Spleen (tissue), 11 donors: ENCODE results near the gene C3orf52. TPM values are rescaled to one million over a fixed set of nuclear protein-coding genes. Genes with fewer than 3 reads are reported as not detected.

Experiments
- DNase-seq: peaks from one replicate; pipeline ENCODE4 v3.0.0-alpha.2; 2020
- H3K27ac ChIP-seq, 8 donors: fragments of 200-600 bp; sonication (generic) in 7 of 8; 1 replicate in 4 of 8; 2 replicates in 4 of 8; pipeline versions ENCODE4 v1.5.0 to v1.8.0; 2016 to 2021; ENCODE audit warnings: inconsistent platforms in 4 of 8, mild to moderate bottlenecking in 4 of 8, moderate library complexity in 1 of 8
- H3K27me3 ChIP-seq, 7 donors: fragments of 200-600 bp; sonication (generic) in 6 of 7; replicated peaks in 1 of 7; 1 replicate in 4 of 7; 2 replicates in 3 of 7; pipeline versions ENCODE4 v1.5.0 to v1.8.0; 2016 to 2021; ENCODE audit warnings: inconsistent platforms in 3 of 7, mild to moderate bottlenecking in 1 of 7
- H3K36me3 ChIP-seq, 6 donors: fragments of 200-600 bp; sonication (generic) in 5 of 6; 1 replicate in 4 of 6; 2 replicates in 2 of 6; pipeline versions ENCODE4 v1.5.0 to v1.8.0; 2016 to 2021; ENCODE audit warnings: inconsistent platforms in 2 of 6
- H3K4me1 ChIP-seq, 6 donors: fragments of 200-600 bp; sonication (generic) in 5 of 6; 1 replicate in 3 of 6; 2 replicates in 3 of 6; pipeline versions ENCODE4 v1.5.0 to v1.8.0; 2016 to 2021; ENCODE audit warnings: inconsistent platforms in 3 of 6
- H3K4me3 ChIP-seq, 8 donors: fragments of 200-600 bp; sonication (generic) in 7 of 8; 1 replicate in 4 of 8; 2 replicates in 4 of 8; pipeline versions ENCODE4 v1.5.0 to v1.8.0; 2016 to 2021; ENCODE audit warnings: inconsistent platforms in 4 of 8, mild to moderate bottlenecking in 4 of 8, moderate library complexity in 2 of 8
- H3K9me3 ChIP-seq, 8 donors: fragments of 200-600 bp; sonication (generic) in 7 of 8; 1 replicate in 4 of 8; 2 replicates in 4 of 8; pipeline versions ENCODE4 v1.5.0 to v1.8.0; 2016 to 2021; ENCODE audit warnings: inconsistent platforms in 4 of 8
- CTCF ChIP-seq, 11 experiments: fragments of 200-600 bp in 7 of 11; fragments of 450-650 bp in 4 of 11; sonication (generic) in 4 of 11; IDR thresholded peaks in 8 of 11; conservative IDR thresholded peaks in 3 of 11; 1 replicate in 7 of 11; 2 replicates in 4 of 11; pipeline versions ENCODE4 v1.4.0 to v1.8.0; 2016 to 2021; ENCODE audit warnings: antibody characterized with exemption in 11 of 11, inconsistent platforms in 4 of 11, mild to moderate bottlenecking in 1 of 11
- POLR2A ChIP-seq, 3 donors: fragments of 450-650 bp; IDR thresholded peaks; one replicate each; pipeline ENCODE4 v1.5.1; 2017; ENCODE audit warnings: antibody characterized with exemption in 3 of 3, mild to moderate bottlenecking in 1 of 3
- POLR2AphosphoS5 ChIP-seq, 3 donors: sonication (generic); formaldehyde crosslinking; IDR thresholded peaks; one replicate each; pipeline ENCODE4 v1.5.1; 2017; ENCODE audit warnings: antibody characterized with exemption in 3 of 3
- WGBS, 5 donors: extraction: QIAGEN DNeasy Blood & Tissue Kit in 3 of 5; methylation state at CpG; one replicate each; pipeline versions ENCODE4 v1.1.5 to v1.1.7; 2013 to 2018; 5-methylcytosine and 5-hydroxymethylcytosine counted together
- intact Hi-C: fragments of 100-400 bp; cut with DNase I; formaldehyde crosslinking; loops from one replicate; pipeline ENCODE4 v1.15.0; 2023; ENCODE audit warnings: low total_unique reads
- polyA plus RNA-seq, 3 donors: library from polyadenylated mRNA; stranded (reverse); fragments of 200-250 nt; gene quantifications; one replicate each; pipeline ENCODE4 v1.2.1, GENCODE V29; 2013
- total RNA-seq, 7 donors: library from RNA; depleted of rRNA in 3 of 7; stranded (reverse); fragments of >200 nt in 3 of 7; fragmentation: NEBNext Ultra II Directional in 4 of 7; extraction: Animal tissue kit (Norgen Biotek cat#: 25700) in 4 of 7; gene quantifications; one replicate each; pipeline versions ENCODE4 v1.1.0 to v1.2.1, GENCODE V29; 2016 to 2021
- donor health status: healthy with polysubstance abuse.
- donor health status: DM: no; HTN: no; CAD: no; lungs with moderate emphysema.
- donor health status: DM: no; HTN: no; CAD: no.
- donor health status: Bipolar disorder and iron deficiency.
- donor health status: healthy.
- donor health status: DM: no; HTN: no; CAD: no.
- donor health status: DM: yes; HTN: yes; CAD: no.

The C3orf52 gene
- total and polyA plus RNA-seq, 10 donors = 0.26 to 3.9 (median 0.99) TPM

DNA sequence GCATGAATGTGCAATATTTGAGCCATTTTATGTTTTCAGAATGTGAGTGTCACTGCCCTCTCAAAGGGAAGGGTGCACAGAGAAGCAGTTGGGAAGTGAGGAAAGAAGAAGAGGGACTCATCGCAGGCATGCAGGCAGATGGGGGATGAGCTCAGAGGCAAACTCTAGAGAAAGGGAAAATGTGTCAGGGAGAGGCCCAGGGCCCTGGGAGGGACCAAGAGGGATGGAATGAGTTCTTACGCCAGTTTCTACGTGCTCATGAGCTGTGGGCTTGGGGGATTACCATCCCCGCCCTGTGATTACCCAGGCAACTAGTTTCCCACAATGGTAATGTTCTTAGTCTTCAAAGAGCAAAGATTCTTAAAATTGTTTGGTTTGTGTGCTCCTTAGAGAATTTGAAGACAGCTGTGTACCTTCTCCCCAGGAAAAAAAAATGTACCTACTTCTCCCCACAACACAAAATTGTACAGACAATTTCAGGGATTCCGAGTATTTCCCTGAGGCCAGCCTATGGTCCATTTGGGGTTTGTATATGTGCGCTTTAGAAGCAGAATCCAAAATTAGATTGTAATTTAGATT is 29.1 kb downstream of the C3orf52 start:
- H3K27ac ChIP-seq = peak overlapping the region in 3 of 8 donors; percentile 11 to 64 (median 54)
- intact Hi-C loops = no loop called here
- WGBS, 5 donors = 65 to 79% (median 74%) methylated on average over 6 of the region's 6 CpGs

DNA sequence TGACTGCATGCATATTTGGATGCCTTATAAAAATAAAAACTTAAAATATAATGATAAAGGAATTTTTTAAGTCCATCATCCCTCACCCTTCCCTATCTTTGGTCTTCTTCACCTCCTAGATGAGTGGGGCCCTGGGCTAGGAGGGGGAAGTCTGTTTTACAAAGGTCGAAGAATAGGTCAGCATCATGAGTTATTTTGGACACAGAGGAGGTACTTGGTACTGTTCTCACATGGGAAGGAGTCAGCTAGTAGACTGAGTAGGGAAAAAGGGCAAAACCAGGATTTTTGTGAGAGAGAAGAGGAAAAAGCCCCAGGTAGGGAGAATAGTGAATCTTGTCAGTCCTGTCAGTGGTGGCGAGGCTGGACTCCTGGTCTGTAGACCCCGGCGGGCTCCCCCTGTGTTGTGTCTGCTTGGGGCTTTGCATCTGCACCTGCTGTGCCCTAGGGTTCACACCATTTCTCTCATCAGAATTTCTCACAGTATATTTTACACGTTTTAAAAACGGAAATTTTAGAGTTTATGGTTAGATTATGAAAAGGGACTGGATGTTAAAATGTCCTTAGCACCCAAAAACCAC is 29.7 kb downstream of the C3orf52 start:
- intact Hi-C loops = no loop called here

More for the DNA sequence above, 29.1 kb downstream of the C3orf52 start:
- Histone ChIP-seq H3K36me3 (no peaks in the 10 kb centered on the region), H3K4me1 (peaks cover 0 to 89% (median 48%) of the 10 kb centered on the region in 6 donors), H3K27me3 (peaks cover 0 to 4% (median 0%) of the 10 kb centered on the region in 7 donors), H3K9me3 (no peaks in the 10 kb centered on the region), H3K4me3 (no peak overlapping the region)
- TF ChIP-seq POLR2A (IDR thresholded peaks at IDR 0.05) = no peak
- no peak for DNase-seq

GRCh38 chr3:112116748-112117186 is 30.6 kb downstream of the C3orf52 start:
- intact Hi-C loops = no loop called here
- TF ChIP-seq POLR2AphosphoS5 (IDR thresholded peaks at IDR 0.05) (no peak), POLR2A (IDR thresholded peaks at IDR 0.05) (no peak), CTCF (IDR thresholded peaks at IDR 0.05 in 8 of 11, conservative IDR thresholded peaks at IDR 0.05 in 3 of 11) (no peak)
- no peak for DNase-seq
- H3K27me3 ChIP-seq = no peaks in the 10 kb centered on the region
- peak overlapping the region in 3 of 8 donors; percentile 11 to 55 (median 30) for H3K4me3 ChIP-seq
- H3K36me3 ChIP-seq = no peaks in the 10 kb centered on the region
- peak overlapping the region in 5 of 8 donors; percentile 31 to 68 (median 47) for H3K27ac ChIP-seq
- peaks cover 6 to 100% (median 59%) of the 10 kb centered on the region in 6 donors for H3K4me1 ChIP-seq
- H3K9me3 ChIP-seq = no peaks in the 10 kb centered on the region
- 59 to 74% (median 66%) methylated on average over 13 of the region's 13 CpGs for WGBS, 5 donors

More for the DNA sequence above, 29.7 kb downstream of the C3orf52 start:
- 59 to 78% (median 70%) methylated on average over 6 of the region's 6 CpGs for WGBS, 5 donors
- Histone ChIP-seq H3K4me1 (peaks cover 0 to 95% (median 53%) of the 10 kb centered on the region in 6 donors), H3K27me3 (peaks cover 0 to 4% (median 0%) of the 10 kb centered on the region in 7 donors), H3K4me3 (no peak overlapping the region), H3K36me3 (no peaks in the 10 kb centered on the region), H3K9me3 (no peaks in the 10 kb centered on the region), H3K27ac (peak overlapping the region in 2 of 8 donors; percentile 54 to 64)
- no peak for DNase-seq
- TF ChIP-seq POLR2A (IDR thresholded peaks at IDR 0.05) = no peak
- TF ChIP-seq CTCF (IDR thresholded peaks at IDR 0.05 in 8 of 11, conservative IDR thresholded peaks at IDR 0.05 in 3 of 11) = no peak
- no peak for TF ChIP-seq POLR2AphosphoS5 (IDR thresholded peaks at IDR 0.05)

DNA sequence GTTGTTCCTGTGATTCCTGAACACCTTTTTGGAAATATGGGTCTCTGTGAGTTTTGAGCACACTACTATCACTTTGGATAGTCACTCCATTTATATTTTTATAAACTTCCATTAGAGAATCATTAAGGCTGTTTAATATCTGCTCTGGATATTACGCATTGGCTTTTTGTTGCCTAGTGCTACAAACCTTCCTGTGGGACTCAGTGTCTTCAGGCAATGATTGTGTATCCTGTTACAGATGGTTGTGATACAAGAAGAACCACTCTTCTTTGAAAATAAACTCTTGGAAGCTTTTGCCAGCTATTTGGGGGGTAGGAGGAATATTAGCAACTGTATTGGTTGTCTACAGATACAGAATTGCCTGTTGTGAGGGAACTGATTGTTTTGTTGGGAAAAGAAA is 31.2 kb downstream of the C3orf52 start:
- DNase-seq = no peak
- Histone ChIP-seq H3K27ac (peak overlapping the region in 5 of 8 donors; percentile 30 to 68 (median 47)), H3K36me3 (no peaks in the 10 kb centered on the region), H3K9me3 (no peaks in the 10 kb centered on the region), H3K27me3 (no peaks in the 10 kb centered on the region), H3K4me3 (peak overlapping the region in 1 of 8 donors; percentile 55), H3K4me1 (peaks cover 9 to 100% (median 59%) of the 10 kb centered on the region in 6 donors)
- 84 to 97% (median 91%) methylated on average over 1 of the region's 1 CpG for WGBS, 5 donors
- TF ChIP-seq POLR2AphosphoS5 (IDR thresholded peaks at IDR 0.05) (no peak), POLR2A (IDR thresholded peaks at IDR 0.05) (no peak), CTCF (IDR thresholded peaks at IDR 0.05 in 8 of 11, conservative IDR thresholded peaks at IDR 0.05 in 3 of 11) (no peak)
- intact Hi-C loops = no loop called here
